ENCODE data around the gene OTOF. TPM values are rescaled to one million over a fixed set of nuclear protein-coding genes. Genes with fewer than 3 reads are reported as not detected.

OTOF gene
- 0.47 TPM for total RNA-seq (ENCODE audit: unreplicated experiment)
- long read RNA-seq = 0 reads

DNA sequence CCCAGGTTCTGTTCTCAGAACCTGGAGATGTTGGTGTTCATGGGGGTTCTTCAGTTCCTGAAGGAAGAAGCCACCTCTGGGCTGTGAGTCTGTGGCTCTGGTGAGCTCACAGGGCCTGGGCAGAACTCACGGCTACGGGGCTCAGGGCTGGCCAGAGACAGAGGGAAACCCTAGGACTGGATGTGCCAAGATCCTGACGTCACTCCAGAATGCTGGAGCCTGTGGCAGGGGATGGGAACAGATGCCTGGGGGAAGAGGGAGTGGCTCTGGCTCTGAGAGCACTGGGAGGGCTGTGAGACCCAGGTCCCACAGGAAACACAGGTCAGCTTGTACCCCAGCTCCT, at the start of gene OTOF:
TSS of gene OTOF (minus strand) at position 214 of the 343 bp plus-strand sequence.
- DNase-seq = no peak
- Mint-ChIP-seq H3K9me3 (ENCODE audit: unreplicated experiment) (no peaks in the 10 kb centered on the region), H3K27me3 (ENCODE audit: unreplicated experiment) (peaks cover 6% of the 10 kb centered on the region), H3K4me3 (ENCODE audit: unreplicated experiment) (no peak within 1 kb of the TSS), H3K36me3 (ENCODE audit: unreplicated experiment) (no peaks in the 10 kb centered on the region), H3K27ac (ENCODE audit: unreplicated experiment) (no peak within 1 kb of the TSS), H3K4me1 (ENCODE audit: low read depth, unreplicated experiment) (peaks cover 3% of the 10 kb centered on the region)
- TF ChIP-seq, protein P1, sequence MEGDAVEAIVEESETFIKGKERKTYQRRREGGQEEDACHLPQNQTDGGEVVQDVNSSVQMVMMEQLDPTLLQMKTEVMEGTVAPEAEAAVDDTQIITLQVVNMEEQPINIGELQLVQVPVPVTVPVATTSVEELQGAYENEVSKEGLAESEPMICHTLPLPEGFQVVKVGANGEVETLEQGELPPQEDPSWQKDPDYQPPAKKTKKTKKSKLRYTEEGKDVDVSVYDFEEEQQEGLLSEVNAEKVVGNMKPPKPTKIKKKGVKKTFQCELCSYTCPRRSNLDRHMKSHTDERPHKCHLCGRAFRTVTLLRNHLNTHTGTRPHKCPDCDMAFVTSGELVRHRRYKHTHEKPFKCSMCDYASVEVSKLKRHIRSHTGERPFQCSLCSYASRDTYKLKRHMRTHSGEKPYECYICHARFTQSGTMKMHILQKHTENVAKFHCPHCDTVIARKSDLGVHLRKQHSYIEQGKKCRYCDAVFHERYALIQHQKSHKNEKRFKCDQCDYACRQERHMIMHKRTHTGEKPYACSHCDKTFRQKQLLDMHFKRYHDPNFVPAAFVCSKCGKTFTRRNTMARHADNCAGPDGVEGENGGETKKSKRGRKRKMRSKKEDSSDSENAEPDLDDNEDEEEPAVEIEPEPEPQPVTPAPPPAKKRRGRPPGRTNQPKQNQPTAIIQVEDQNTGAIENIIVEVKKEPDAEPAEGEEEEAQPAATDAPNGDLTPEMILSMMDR (IDR thresholded peaks at IDR 0.05; ENCODE audit: partially characterized antibody, unreplicated experiment) = no peak

DNA sequence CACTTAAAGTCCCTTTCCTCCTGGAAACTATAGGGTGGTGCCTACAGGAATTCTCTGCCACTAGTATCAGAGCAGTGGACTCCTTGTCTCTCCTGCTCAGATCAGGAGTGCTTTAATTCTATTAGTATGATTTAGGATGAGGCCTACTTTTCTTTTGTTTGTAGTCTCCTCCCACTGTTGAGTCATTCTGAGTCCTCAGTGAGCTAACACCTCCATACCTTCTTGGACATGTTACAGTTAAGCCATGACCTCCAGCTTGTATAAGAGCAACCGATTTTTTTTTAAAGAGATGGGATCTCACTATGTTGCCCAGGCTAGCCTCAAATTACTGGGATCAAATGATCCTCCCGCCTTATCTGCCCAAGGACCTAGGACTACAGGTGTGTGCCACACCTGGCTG, 48.7 kb upstream of the OTOF start:
- H3K36me3 Mint-ChIP-seq (ENCODE audit: unreplicated experiment) = peaks cover 4% of the 10 kb centered on the region
- peaks cover 7% of the 10 kb centered on the region for H3K9me3 Mint-ChIP-seq (ENCODE audit: unreplicated experiment)
- no peak for DNase-seq
- no peak overlapping the region for H3K27ac Mint-ChIP-seq (ENCODE audit: unreplicated experiment)
- H3K27me3 Mint-ChIP-seq (ENCODE audit: unreplicated experiment) = peaks cover 4% of the 10 kb centered on the region
- H3K4me3 Mint-ChIP-seq (ENCODE audit: unreplicated experiment) = no peak overlapping the region
- TF ChIP-seq, protein P1 (IDR thresholded peaks at IDR 0.05; ENCODE audit: partially characterized antibody, unreplicated experiment) = no peak
- H3K4me1 Mint-ChIP-seq (ENCODE audit: low read depth, unreplicated experiment) = peaks cover 9% of the 10 kb centered on the region

DNA sequence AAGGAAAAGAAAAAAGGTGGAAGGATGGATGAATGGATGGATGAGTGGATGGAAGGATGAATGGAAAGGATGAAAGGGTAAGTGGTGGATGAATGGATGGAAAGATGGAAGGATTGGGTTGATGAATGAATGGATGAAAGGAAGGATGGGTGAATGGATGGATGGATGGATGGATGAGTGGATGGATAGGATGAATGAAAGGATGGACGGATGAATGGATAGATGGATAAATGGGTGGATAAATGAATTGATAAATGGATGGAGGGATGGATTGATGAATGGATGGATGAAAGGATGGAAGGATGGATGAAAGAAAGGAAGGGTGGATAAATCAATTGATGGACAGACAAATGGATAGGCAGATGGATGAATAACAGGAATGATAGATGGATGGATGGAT, 48.2 kb upstream of the OTOF start:
- Mint-ChIP-seq H3K4me3 (ENCODE audit: unreplicated experiment) (no peak overlapping the region), H3K9me3 (ENCODE audit: unreplicated experiment) (peaks cover 7% of the 10 kb centered on the region), H3K27ac (ENCODE audit: unreplicated experiment) (no peak overlapping the region), H3K4me1 (ENCODE audit: low read depth, unreplicated experiment) (peaks cover 13% of the 10 kb centered on the region), H3K27me3 (ENCODE audit: unreplicated experiment) (peaks cover 7% of the 10 kb centered on the region), H3K36me3 (ENCODE audit: unreplicated experiment) (no peaks in the 10 kb centered on the region)
- no peak for DNase-seq
- TF ChIP-seq, protein P1 (IDR thresholded peaks at IDR 0.05; ENCODE audit: partially characterized antibody, unreplicated experiment) = no peak

DNA sequence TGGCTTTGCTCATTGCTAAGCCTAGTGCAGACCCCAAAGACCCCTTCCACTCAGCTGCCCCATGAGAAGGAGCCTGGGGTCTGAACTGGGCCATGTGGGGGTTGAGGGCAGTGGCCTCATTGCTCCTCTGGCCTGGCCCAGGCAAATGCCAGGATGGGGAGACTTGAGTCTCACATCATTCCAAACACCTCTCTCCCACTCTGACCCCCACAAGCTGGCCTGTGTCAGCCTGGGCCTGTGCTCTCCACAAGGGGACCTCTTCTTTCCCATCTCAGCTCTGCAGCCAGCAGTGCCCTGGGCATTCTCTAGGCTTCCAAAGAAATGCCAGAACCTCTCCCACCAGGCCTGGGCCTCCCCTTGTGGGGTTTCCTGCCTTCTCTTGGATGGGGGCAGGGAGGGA, 45.8 kb upstream of the OTOF start:
- H3K9me3 Mint-ChIP-seq (ENCODE audit: unreplicated experiment) = peaks cover 5% of the 10 kb centered on the region
- peaks cover 24% of the 10 kb centered on the region for H3K4me1 Mint-ChIP-seq (ENCODE audit: low read depth, unreplicated experiment)
- peaks cover 5% of the 10 kb centered on the region for H3K27me3 Mint-ChIP-seq (ENCODE audit: unreplicated experiment)
- H3K27ac Mint-ChIP-seq (ENCODE audit: unreplicated experiment) = no peak overlapping the region
- H3K36me3 Mint-ChIP-seq (ENCODE audit: unreplicated experiment) = no peaks in the 10 kb centered on the region
- TF ChIP-seq, protein P1 (IDR thresholded peaks at IDR 0.05; ENCODE audit: partially characterized antibody, unreplicated experiment) = no peak
- no peak overlapping the region for H3K4me3 Mint-ChIP-seq (ENCODE audit: unreplicated experiment)
- DNase-seq = no peak

DNA sequence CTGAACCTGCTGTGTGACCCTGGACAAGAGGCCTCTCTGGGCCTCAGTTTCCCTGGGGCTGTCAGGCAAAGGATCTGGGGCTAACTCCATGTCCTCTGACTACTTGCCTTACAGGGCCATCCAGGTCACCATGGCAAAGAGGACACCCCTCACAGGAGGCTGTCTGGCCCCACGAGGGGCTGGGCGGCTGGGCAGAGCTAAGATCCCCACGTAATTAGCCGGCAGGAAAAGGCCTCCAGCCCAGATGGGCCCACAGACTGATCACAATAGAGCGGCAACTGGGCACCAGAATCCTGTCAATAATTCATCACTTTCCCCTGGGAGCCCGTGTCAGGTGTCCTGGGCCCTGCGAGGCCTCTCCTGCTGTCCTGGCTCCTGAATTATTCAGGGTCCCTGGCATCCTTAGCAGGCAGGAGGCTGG, 44.8 kb upstream of the OTOF start:
- no peaks in the 10 kb centered on the region for H3K36me3 Mint-ChIP-seq (ENCODE audit: unreplicated experiment)
- H3K4me3 Mint-ChIP-seq (ENCODE audit: unreplicated experiment) = no peak overlapping the region
- TF ChIP-seq, protein P1 (IDR thresholded peaks at IDR 0.05; ENCODE audit: partially characterized antibody, unreplicated experiment) = no peak
- peak; percentile 70 for DNase-seq
- H3K4me1 Mint-ChIP-seq (ENCODE audit: low read depth, unreplicated experiment) = peaks cover 24% of the 10 kb centered on the region
- H3K27ac Mint-ChIP-seq (ENCODE audit: unreplicated experiment) = no peak overlapping the region
- H3K9me3 Mint-ChIP-seq (ENCODE audit: unreplicated experiment) = peaks cover 5% of the 10 kb centered on the region
- H3K27me3 Mint-ChIP-seq (ENCODE audit: unreplicated experiment) = peaks cover 5% of the 10 kb centered on the region

Measured in glutamatergic neuron (in vitro differentiated cells).